ENCODE data around the gene FANCD2. TPM values are rescaled to one million over a fixed set of nuclear protein-coding genes. Genes with fewer than 3 reads are reported as not detected.
"Not testable (repeated sequence)": the region's sequence is repeated elsewhere in the genome, so short reads cannot be mapped to it uniquely, and the experiment has no call there.

The FANCD2 gene
- total and polyA plus RNA-seq, 5 donors: 1.0 to 2.6 (median 1.4) TPM

DNA sequence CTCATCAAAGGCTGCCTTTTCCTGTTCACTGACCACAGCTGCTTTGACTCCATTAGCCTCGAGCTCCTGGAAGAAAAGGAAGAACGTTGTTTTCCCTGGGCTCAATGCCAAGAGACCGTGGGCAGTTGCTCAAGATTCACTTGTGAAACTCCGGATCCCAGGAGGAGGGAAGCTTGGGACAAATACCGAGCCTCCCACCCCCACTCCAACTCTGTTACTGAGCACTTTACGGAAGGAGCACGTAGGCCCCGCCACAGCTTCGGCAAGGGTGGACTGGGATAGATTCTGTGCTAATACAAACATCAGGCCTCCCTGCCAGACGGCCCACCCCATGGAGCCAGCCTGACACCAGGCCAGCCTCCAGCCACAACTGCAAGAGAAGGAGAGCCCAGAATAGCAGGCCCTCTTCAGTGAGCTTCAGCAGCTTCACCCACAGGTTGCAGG is 10.8 kb upstream of the FANCD2 start:
- intact Hi-C loops (cut with DNase I): no loop called here
- no peaks in the 10 kb centered on the region for H3K27me3 ChIP-seq (ENCODE audit: control insufficient read depth, insufficient read depth)
- 2% methylated on average over 10 of the region's 10 CpGs for WGBS
- H3K4me1 ChIP-seq (ENCODE audit: control insufficient read depth, insufficient read depth, low read length): peaks cover 6% of the 10 kb centered on the region
- peak overlapping the region; percentile 86 for H3K27ac ChIP-seq (ENCODE audit: low read length)
- H3K4me3 ChIP-seq (ENCODE audit: low read length): no peak overlapping the region
- no peaks in the 10 kb centered on the region for H3K9me3 ChIP-seq (ENCODE audit: control insufficient read depth, low read length)
- ATAC-seq (peak; percentile 76 to 82), DNase-seq (peak; percentile 88 to 94 (median 93))

DNA sequence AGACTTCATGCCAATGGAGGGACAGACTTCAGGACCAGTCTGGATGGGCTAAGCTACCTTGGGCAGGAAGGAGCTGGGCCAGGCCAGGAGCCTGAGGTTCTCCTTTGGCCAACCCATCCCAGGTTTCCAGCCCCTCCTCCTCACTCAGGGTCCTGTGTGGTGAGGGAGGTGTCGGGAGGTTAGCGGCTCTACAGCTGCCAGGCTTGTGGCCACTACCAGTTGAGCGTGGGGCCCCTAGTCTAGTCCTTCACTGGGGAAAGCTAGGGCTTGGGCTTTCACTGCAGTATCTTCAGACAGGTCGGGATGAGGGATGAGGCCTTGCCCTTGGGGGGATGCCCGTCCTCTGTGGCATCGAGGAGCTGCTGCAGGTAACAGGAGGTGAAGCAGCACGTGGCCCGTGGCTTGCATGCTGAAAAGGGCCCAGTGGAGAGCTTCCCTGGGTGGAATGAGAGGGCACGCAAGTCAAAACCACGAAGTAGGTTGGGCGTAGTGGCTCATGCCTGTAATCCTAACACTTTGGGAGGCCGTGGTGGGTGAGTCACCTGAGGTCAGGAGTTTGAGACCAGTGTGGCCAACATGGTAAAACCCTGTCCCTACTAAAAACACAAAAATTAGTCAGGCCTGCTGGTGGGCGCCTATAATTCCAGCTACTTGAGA is 8.5 kb upstream of the FANCD2 start:
- H3K4me3 ChIP-seq (ENCODE audit: low read length): no peak overlapping the region
- intact Hi-C loops (cut with DNase I): no loop called here
- H3K27ac ChIP-seq (ENCODE audit: low read length): no peak overlapping the region
- H3K4me1 ChIP-seq (ENCODE audit: control insufficient read depth, insufficient read depth, low read length): peaks cover 6% of the 10 kb centered on the region
- DNase-seq (no peak), ATAC-seq (no peak)
- WGBS: 91% methylated on average over 13 of the region's 13 CpGs
- no peaks in the 10 kb centered on the region for H3K27me3 ChIP-seq (ENCODE audit: control insufficient read depth, insufficient read depth)
- H3K9me3 ChIP-seq (ENCODE audit: control insufficient read depth, low read length): no peaks in the 10 kb centered on the region

DNA sequence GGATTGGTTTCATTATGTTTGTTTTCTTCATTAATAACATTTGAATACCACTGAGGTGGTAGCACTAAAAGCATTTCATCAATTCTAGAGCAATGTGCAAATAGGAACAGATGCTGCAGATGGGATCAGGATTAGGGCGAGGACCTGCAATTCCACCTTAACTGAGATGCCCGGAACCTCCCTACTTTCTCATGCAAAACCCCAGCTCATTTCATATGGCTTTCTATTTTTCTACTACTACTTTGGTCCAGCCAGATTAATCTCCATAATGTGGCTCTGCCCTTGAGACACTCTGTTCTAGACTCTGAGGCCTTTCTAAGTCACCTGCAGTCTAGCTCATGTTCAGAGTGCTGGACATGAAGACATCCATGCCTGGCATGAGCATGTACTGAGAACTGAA is 7.4 kb upstream of the FANCD2 start:
- H3K9me3 ChIP-seq (ENCODE audit: control insufficient read depth, low read length); intact Hi-C loops (cut with DNase I); H3K4me3 ChIP-seq (ENCODE audit: low read length); H3K27ac ChIP-seq (ENCODE audit: low read length); H3K4me1 ChIP-seq (ENCODE audit: control insufficient read depth, insufficient read depth, low read length); H3K27me3 ChIP-seq (ENCODE audit: control insufficient read depth, insufficient read depth); DNase-seq; ATAC-seq: not testable (repeated sequence)
- 97% methylated on average over 2 of the region's 2 CpGs for WGBS

DNA sequence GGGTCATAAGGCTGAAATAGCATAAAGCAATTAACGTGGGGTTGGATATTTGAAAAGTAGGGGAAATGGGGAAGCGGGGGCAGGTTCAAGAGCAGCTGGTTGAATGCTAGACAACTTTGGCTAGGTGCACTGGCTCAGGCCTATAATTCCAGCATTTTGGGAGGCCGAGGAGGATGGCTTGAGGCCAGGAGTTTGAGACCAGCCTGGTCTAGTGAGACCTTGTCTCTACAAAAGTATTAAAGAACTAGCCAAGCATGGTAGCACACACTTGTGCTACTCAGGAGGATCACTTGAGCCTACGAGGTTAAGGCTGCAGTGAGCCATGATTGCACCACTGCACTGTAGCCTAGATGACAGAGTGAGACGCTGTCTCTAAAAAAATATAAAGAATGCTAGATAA is 6.9 kb upstream of the FANCD2 start:
- ATAC-seq: no peak
- no peak overlapping the region for H3K4me3 ChIP-seq (ENCODE audit: low read length)
- no peak overlapping the region for H3K27ac ChIP-seq (ENCODE audit: low read length)
- H3K9me3 ChIP-seq (ENCODE audit: control insufficient read depth, low read length): no peaks in the 10 kb centered on the region
- peaks cover 6% of the 10 kb centered on the region for H3K4me1 ChIP-seq (ENCODE audit: control insufficient read depth, insufficient read depth, low read length)
- 80% methylated on average over 5 of the region's 5 CpGs for WGBS
- no peaks in the 10 kb centered on the region for H3K27me3 ChIP-seq (ENCODE audit: control insufficient read depth, insufficient read depth)
- intact Hi-C loops (cut with DNase I): no loop called here
- no peak for DNase-seq

DNA sequence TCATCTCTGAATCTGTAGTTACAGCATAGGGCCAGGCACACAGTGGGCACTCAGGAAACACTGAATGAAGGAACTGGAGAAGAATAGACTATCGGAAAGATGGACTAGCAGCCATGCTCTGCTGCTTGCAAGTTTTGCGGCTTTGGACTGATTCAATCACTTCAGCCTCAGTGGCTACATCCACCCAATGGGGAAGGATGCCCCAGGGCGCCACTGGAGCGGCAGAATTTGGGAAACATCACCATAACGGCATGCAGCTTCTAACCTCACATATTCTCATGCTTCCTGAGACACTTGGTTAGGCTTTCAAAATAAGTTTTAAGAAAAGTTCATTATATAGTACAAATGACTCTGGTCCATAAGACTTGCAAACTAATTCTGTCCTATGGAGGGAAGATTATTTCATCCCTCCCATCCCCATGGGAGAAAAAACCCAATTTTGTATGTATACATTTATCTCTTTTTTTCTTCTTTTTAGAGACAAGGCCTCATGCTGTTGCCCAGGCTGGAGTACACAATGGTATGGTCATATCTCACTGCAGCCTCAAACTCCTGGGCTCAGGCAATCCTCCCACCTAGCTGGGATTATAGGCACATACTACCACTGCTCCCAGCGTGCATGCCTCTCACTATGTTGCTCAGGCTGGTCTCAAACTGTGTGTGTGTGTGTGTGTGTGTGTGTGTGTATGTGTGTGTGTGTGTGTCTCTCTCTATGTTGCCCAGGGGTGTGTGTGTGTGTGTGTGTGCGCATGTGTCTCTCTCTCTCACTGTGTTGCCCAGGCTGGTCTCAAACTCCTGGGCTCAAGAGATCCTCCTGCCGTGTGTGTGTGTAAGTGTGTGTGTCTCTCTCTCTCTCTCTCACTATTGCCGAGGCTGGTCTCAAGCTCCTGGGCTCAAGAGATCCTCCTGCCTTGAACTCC is 4.1 kb upstream of the FANCD2 start:
- WGBS: 88% methylated on average over 9 of the region's 9 CpGs
- intact Hi-C loops (cut with DNase I): no loop called here
- Histone ChIP-seq H3K4me3 (ENCODE audit: low read length) (no peak overlapping the region), H3K27ac (ENCODE audit: low read length) (no peak overlapping the region), H3K9me3 (ENCODE audit: control insufficient read depth, low read length) (no peaks in the 10 kb centered on the region), H3K4me1 (ENCODE audit: control insufficient read depth, insufficient read depth, low read length) (peaks cover 2% of the 10 kb centered on the region), H3K27me3 (ENCODE audit: control insufficient read depth, insufficient read depth) (no peaks in the 10 kb centered on the region)
- no peak for DNase-seq
- ATAC-seq: no peak

DNA sequence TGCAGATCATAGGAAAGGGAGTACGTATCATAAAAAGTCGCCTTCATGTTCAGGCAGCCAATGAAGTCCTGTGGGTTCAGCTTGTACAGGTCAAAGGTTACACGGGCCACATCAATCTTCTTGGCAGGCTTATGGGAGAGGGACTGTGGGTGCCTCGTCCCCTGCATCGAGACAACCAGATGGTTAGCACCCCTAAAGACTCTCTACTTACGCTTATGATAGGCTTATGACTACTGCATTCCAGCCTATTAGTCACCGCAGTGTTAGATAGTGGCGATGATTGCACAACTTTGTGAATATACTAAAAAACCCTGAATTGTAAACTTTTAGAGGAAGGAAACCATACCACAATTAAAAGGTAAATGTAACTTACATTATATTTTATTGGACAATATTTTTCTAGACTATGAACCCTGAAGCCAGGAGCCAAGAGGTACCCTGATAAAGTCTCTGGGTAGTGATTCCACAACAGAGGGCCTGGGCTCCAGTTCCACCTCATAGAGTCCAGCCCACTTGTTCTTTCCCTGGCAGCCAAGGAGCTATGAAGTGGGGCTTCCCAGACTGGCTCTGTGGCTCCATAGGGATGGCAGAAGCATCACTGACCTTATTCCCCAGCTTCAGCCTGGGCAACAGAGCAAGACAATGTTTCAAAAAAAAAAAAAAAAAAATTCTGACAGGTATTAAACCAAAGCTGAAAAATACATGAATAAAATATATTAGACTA is 2.5 kb upstream of the FANCD2 start:
- WGBS: 83% methylated on average over 8 of the region's 8 CpGs
- ATAC-seq: peak in 1 of 2 donors; percentile 51

DNA sequence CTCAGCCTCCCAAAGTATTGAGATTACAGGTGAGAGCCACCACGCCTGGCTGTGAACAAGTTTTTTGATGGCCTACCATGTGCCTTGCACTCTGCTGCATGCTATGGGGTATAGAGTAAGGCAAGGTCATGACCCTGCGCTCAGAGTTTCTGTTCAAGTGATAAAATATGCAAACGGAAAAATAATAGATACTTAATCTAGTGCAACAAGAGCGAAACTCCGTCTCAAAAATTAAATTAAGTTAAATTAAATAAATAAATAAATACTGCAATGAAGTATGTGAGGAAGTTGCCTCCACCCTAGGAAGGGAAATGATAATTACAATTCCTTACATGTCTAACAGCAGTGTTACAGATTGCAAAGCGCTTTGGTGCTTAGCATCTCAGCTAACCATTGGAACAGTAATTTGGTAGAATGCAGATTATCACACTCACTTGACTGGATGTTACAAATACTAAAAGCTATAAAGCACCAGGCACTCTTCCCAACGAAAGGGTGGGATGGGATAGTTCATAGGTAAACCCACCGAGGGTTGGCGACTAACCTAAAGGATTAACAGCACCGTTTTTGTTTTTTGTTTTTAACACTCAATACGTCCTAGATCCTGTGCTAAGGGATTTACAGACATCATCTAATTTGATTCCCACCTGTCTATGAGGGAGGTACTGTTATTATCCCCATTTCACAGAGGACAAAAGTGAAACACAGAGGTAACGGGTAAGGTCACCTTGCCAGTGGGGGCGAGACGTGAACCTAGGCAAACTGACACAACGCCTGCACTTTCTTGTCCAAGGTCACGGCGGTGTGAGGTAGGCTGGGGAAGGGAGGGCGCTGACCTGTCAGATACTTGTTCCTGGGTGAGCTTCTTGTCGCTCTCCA is 793 bp upstream of the FANCD2 start:
- H3K4me1 ChIP-seq (ENCODE audit: control insufficient read depth, insufficient read depth, low read length): peaks cover 2% of the 10 kb centered on the region
- intact Hi-C loops (cut with DNase I): no loop called here
- no peaks in the 10 kb centered on the region for H3K9me3 ChIP-seq (ENCODE audit: control insufficient read depth, low read length)
- peak overlapping the region; percentile 60 for H3K4me3 ChIP-seq (ENCODE audit: low read length)
- ATAC-seq (no peak), DNase-seq (no peak)
- H3K27ac ChIP-seq (ENCODE audit: low read length): peak overlapping the region; percentile 37
- WGBS: 28% methylated on average over 19 of the region's 19 CpGs
- H3K27me3 ChIP-seq (ENCODE audit: control insufficient read depth, insufficient read depth): no peaks in the 10 kb centered on the region

More for the DNA sequence above, 2.5 kb upstream of the FANCD2 start:
- H3K4me3 ChIP-seq (ENCODE audit: low read length): no peak overlapping the region
- intact Hi-C loops (cut with DNase I): no loop called here
- H3K4me1 ChIP-seq (ENCODE audit: control insufficient read depth, insufficient read depth, low read length): peaks cover 2% of the 10 kb centered on the region
- H3K27me3 ChIP-seq (ENCODE audit: control insufficient read depth, insufficient read depth): no peaks in the 10 kb centered on the region
- H3K27ac ChIP-seq (ENCODE audit: low read length): no peak overlapping the region
- no peak for DNase-seq
- H3K9me3 ChIP-seq (ENCODE audit: control insufficient read depth, low read length): no peaks in the 10 kb centered on the region

DNA sequence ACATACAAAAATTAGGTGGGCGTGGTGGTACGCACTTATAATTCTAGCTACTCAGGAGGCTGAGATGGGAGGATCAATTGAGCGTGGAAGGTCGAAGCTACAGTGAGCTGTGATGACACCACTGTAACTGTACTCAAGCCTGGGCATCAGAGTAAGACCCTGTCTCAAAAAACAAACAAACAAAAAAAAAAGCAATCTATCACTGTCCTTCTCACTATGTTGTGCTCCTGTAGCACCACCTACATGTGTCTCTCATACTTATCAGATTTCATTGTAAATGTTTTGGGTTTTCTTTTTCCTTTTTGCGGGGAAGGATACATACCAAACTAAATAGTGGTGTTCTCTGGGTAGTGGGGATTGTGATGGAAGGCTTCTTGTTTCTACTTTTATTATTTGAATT is 14.8 kb downstream of the FANCD2 start:
- no peak for DNase-seq
- intact Hi-C loops (cut with DNase I): no loop called here

DNA sequence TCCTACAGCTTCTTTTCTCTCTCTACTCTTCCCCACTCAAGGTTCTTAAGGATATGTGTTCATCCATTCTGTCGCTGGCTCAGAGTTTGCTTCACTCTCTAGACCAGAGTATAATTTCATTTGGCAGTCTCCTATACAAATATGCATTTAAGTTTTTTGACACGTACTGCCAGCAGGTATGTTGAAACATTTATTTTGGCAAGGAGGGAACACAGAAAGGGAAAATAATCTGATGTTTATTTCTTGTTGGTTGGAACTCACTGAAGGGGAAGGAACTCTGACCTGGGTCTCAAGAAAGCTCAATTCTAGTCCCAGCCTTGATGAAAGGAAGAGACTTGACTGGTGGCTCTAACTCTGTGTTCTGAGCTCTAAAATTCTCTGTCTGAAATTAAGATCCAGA is 21.6 kb downstream of the FANCD2 start:
- Histone ChIP-seq H3K27ac (ENCODE audit: low read length) (no peak overlapping the region), H3K27me3 (ENCODE audit: control insufficient read depth, insufficient read depth) (no peaks in the 10 kb centered on the region), H3K4me1 (ENCODE audit: control insufficient read depth, insufficient read depth, low read length) (no peaks in the 10 kb centered on the region), H3K4me3 (ENCODE audit: low read length) (no peak overlapping the region), H3K9me3 (ENCODE audit: control insufficient read depth, low read length) (no peaks in the 10 kb centered on the region)
- DNase-seq (no peak), ATAC-seq (no peak)
- 76% methylated on average over 2 of the region's 2 CpGs for WGBS
- intact Hi-C loops (cut with DNase I): no loop called here

More for the DNA sequence above, 14.8 kb downstream of the FANCD2 start:
- H3K27me3 ChIP-seq (ENCODE audit: control insufficient read depth, insufficient read depth): no peaks in the 10 kb centered on the region
- no peaks in the 10 kb centered on the region for H3K9me3 ChIP-seq (ENCODE audit: control insufficient read depth, low read length)
- no peak overlapping the region for H3K27ac ChIP-seq (ENCODE audit: low read length)
- no peak for ATAC-seq
- WGBS: 98% methylated on average over 5 of the region's 5 CpGs
- no peaks in the 10 kb centered on the region for H3K4me1 ChIP-seq (ENCODE audit: control insufficient read depth, insufficient read depth, low read length)
- H3K4me3 ChIP-seq (ENCODE audit: low read length): no peak overlapping the region

DNA sequence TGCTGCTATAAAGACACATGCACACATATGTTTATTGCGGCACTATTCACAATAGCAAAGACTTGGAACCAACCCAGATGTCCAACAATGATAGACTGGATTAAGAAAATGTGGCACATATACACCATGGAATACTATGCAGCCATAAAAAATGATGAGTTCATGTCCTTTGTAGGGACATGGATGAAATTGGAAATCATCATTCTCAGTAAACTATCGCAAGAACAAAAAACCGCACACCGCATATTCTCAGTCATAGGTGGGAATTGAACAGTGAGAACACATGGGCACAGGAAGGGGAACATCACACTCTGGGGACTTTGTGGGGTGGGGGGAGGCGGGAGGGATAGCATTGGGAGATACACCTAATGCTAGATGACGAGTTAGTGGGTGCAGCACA is 26.8 kb downstream of the FANCD2 start:
- intact Hi-C loops (cut with DNase I); H3K9me3 ChIP-seq (ENCODE audit: control insufficient read depth, low read length); DNase-seq; H3K27me3 ChIP-seq (ENCODE audit: control insufficient read depth, insufficient read depth); ATAC-seq; H3K27ac ChIP-seq (ENCODE audit: low read length); H3K4me1 ChIP-seq (ENCODE audit: control insufficient read depth, insufficient read depth, low read length); H3K4me3 ChIP-seq (ENCODE audit: low read length): not testable (repeated sequence)
- WGBS: 97% methylated on average over 5 of the region's 6 CpGs
